GM12878 (cell line): ENCODE data around the gene LYRM4. TPM values are rescaled to one million over a fixed set of nuclear protein-coding genes. Genes with fewer than 3 reads are reported as not detected.

Experiments
- ATAC-seq: fragments of 200-7000 bp; cut with Tn5 transposase; 3 replicates; pipeline ENCODE4 v1.9.1; 2020; ENCODE audit warnings: mild to moderate bottlenecking, moderate library complexity
- BruUV-seq: library from RNA; stranded (reverse); fragments of 400-500 nt; replicated peaks from 2 replicates; lab custom pipeline; 2021; lab: Mats Ljungman, UMichigan
- CTCF ChIA-PET: fragments of 300-600 bp; sonication (Branson Sonifier 250); formaldehyde crosslinking; extraction: SDS; loops from one replicate; lab custom pipeline; 2021; ENCODE audit warnings: inconsistent platforms; lab: Yijun Ruan, JAX
- POLR2A ChIA-PET: fragments of 350-600 bp; formaldehyde crosslinking; extraction: SDS; loops from one replicate; lab custom pipeline; 2021; ENCODE audit warnings: inconsistent platforms; lab: Charles Lee
- RAD21 ChIA-PET: fragments of 300-600 bp; sonication (Branson Sonifier 250); formaldehyde crosslinking; loops from one replicate; lab custom pipeline; 2023; ENCODE audit warnings: antibody characterized with exemption; ENCODE audit not compliant: unreplicated experiment; lab: Charles Lee
- SMC1A ChIA-PET: fragments of 300-600 bp; sonication (Branson Sonifier 250); formaldehyde crosslinking; loops from one replicate; lab custom pipeline; 2023; ENCODE audit not compliant: unreplicated experiment, uncharacterized antibody; lab: Charles Lee
- DNase-seq: peaks from one replicate; pipeline ENCODE4 v3.0.0-alpha.2; 2011; ENCODE audit warnings: low read depth, low spot score
- FAIRE-seq: peaks from 3 replicates; lab custom pipeline; 2011; peaks lifted over from hg19 to GRCh38; lab: Jason Lieb, UNC
- H2AFZ ChIP-seq: 2 replicates; pipeline ENCODE4 v1.6.0; 2011; ENCODE audit warnings: low read depth, low read length, control low read depth; ENCODE audit not compliant: control insufficient read depth
- H3K27ac ChIP-seq: 2 replicates; pipeline ENCODE4 v1.5.1; 2011; ENCODE audit warnings: control low read depth; ENCODE audit not compliant: control insufficient read depth, insufficient read depth
- H3K27me3 ChIP-seq, 2 experiments: replicated peaks in 1 of 2; 2 replicates each; pipeline versions ENCODE4 v1.6.0 to v1.6.1; 2011; ENCODE audit warnings: low read length in 1 of 2; ENCODE audit not compliant: control insufficient read depth in 2 of 2, insufficient read depth in 2 of 2
- H3K36me3 ChIP-seq, 2 experiments: 2 replicates each; pipeline ENCODE4 v1.5.1; 2011; ENCODE audit warnings: low read length in 1 of 2; ENCODE audit not compliant: control insufficient read depth in 2 of 2, insufficient read depth in 2 of 2
- H3K4me1 ChIP-seq: 2 replicates; pipeline ENCODE4 v1.6.1; 2011; ENCODE audit warnings: mild to moderate bottlenecking, low read length, moderate library complexity, mixed read lengths; ENCODE audit not compliant: control insufficient read depth, insufficient read depth
- H3K4me2 ChIP-seq: 2 replicates; pipeline ENCODE4 v1.6.0; 2011; ENCODE audit warnings: control low read depth; ENCODE audit not compliant: control insufficient read depth, insufficient read depth
- H3K4me3 ChIP-seq: fragments of 200-600 bp; sonication (generic); 2 replicates; pipeline ENCODE4 v1.5.1; 2016
- H3K79me2 ChIP-seq: 2 replicates; pipeline ENCODE4 v1.6.0; 2011; ENCODE audit warnings: low read length; ENCODE audit not compliant: control insufficient read depth, insufficient read depth
- H3K9ac ChIP-seq: 2 replicates; pipeline ENCODE4 v1.8.0; 2011; ENCODE audit warnings: low read length, control low read depth, mixed read lengths; ENCODE audit not compliant: control insufficient read depth, insufficient read depth
- H3K9me3 ChIP-seq: replicated peaks from 3 replicates; pipeline ENCODE4 v1.5.1; 2011; ENCODE audit warnings: mild to moderate bottlenecking, low read length; ENCODE audit not compliant: control insufficient read depth, insufficient read depth
- H4K20me1 ChIP-seq: 2 replicates; pipeline ENCODE4 v1.6.0; 2011; ENCODE audit not compliant: control insufficient read depth, insufficient read depth
- BCL11A ChIP-seq: IDR thresholded peaks from 2 replicates; pipeline ENCODE4 v1.6.1; 2011; ENCODE audit warnings: low read depth, low read length
- WGBS: methylation state at CpG from one replicate; pipeline ENCODE4 v1.1.6; 2016; ENCODE audit warnings: low lambda C conversion rate; ENCODE audit not compliant: insufficient replicate concordance, insufficient coverage; ENCODE audit errors: missing lambda C conversion rate; 5-methylcytosine and 5-hydroxymethylcytosine counted together
- in situ Hi-C: fragments of 300-500 bp; cut with MboI; formaldehyde crosslinking; loops from 9 replicates; pipeline ENCODE4 v1.14.3; 2018; ENCODE audit warnings: mixed read lengths
- intact Hi-C: fragments of 100-400 bp; cut with micrococcal nuclease; formaldehyde crosslinking; loops from one replicate; pipeline ENCODE4 v1.14.2; 2022; ENCODE audit not compliant: unreplicated experiment
- polyA plus RNA-seq, 11 experiments: library from polyadenylated mRNA; depleted of rRNA in 4 of 11; unstranded in 6 of 11; stranded (reverse) in 5 of 11; fragments of >200 nt; fragmentation: Nextera tagmentation in 4 of 11; fragmentation: Illumina TruSeq in 1 of 11; extraction: Ambion mirVana in 4 of 11; extraction: Trizol in 1 of 11; gene quantifications; 1 replicate in 1 of 11; 2 replicates in 10 of 11; pipeline versions ENCODE4 v1.2.1 to v1.2.3, GENCODE V29; 2011 to 2016; ENCODE audit warnings: inconsistent platforms in 2 of 11, missing spikeins in 2 of 11, low read depth in 1 of 11
- total RNA-seq, 4 experiments: library from RNA; depleted of rRNA in 3 of 4; stranded (reverse); fragments of >200 nt in 3 of 4; fragmentation: Illumina TruSeq in 1 of 4; extraction: Trizol in 1 of 4; gene quantifications; 2 replicates each; pipeline versions ENCODE4 v1.2.1 to v1.2.3, GENCODE V29; 2013 to 2021
- TF ChIP-seq, protein P1 (sequence below): fragments of 450-650 bp; formaldehyde crosslinking; IDR thresholded peaks from 2 replicates; pipeline ENCODE4 v1.4.0; 2020; ENCODE audit warnings: mild to moderate bottlenecking, moderate library complexity
- TF ChIP-seq, protein P2 (sequence below): IDR thresholded peaks from 2 replicates; pipeline ENCODE4 v1.6.1; 2012; ENCODE audit warnings: low read length, inconsistent platforms

The LYRM4 gene
- total and polyA plus RNA-seq, 10 of the 15 experiments (the other 5 are each of a cell fraction or from before 2014, with no cell fraction given) = 32.7 to 66.8 (median 44.0) TPM

GRCh38 chr6:5266423-5266822, 5.7 kb upstream of the LYRM4 start:
- 0% methylated on average over 2 of the region's 2 CpGs for WGBS
- Histone ChIP-seq H3K4me3 (no peak overlapping the region), H3K4me1 (no peaks in the 10 kb centered on the region), H2AFZ (no peak overlapping the region), H3K79me2 (peaks cover 24% of the 10 kb centered on the region), H3K27ac (0 out of 2 replicates have a peak overlapping the region, but pooled peaks have one; percentile 11), H3K9me3 (no peaks in the 10 kb centered on the region), H4K20me1 (no peaks in the 10 kb centered on the region), H3K36me3 (no peaks in the 10 kb centered on the region; a peak in 2 of 4 replicates), H3K27me3 (no peaks in the 10 kb centered on the region), H3K4me2 (no peak overlapping the region), H3K9ac (no peak overlapping the region)
- ATAC-seq (no peak), FAIRE-seq (no peak), DNase-seq (no peak)
- CTCF ChIA-PET = interaction anchor here (0.9 to 5.5 kb wide), 10 partner anchors 8 to 132 kb away, joined by 3 to 32 read pairs (median 4); no protein-coding TSS in a partner anchor
- RAD21 ChIA-PET = interaction anchor here (0.6 to 2.7 kb wide), 5 partner anchors 12 to 138 kb away, joined by 3 to 16 read pairs (median 5); no protein-coding TSS in a partner anchor
- no TSS peak for BruUV-seq
- POLR2A ChIA-PET = interaction anchor here (0.7 to 1.3 kb wide), 5 partner anchors 9 to 226 kb away, joined by 3 to 9 read pairs (median 5); no protein-coding TSS in a partner anchor
- intact Hi-C loops (no loop called here), in situ Hi-C loops (no loop called here)
- SMC1A ChIA-PET = interaction anchor here (0.9 to 3.2 kb wide), 11 partner anchors 10 to 123 kb away, joined by 3 to 18 read pairs (median 5); no protein-coding TSS in a partner anchor
- TF ChIP-seq, protein P1, sequence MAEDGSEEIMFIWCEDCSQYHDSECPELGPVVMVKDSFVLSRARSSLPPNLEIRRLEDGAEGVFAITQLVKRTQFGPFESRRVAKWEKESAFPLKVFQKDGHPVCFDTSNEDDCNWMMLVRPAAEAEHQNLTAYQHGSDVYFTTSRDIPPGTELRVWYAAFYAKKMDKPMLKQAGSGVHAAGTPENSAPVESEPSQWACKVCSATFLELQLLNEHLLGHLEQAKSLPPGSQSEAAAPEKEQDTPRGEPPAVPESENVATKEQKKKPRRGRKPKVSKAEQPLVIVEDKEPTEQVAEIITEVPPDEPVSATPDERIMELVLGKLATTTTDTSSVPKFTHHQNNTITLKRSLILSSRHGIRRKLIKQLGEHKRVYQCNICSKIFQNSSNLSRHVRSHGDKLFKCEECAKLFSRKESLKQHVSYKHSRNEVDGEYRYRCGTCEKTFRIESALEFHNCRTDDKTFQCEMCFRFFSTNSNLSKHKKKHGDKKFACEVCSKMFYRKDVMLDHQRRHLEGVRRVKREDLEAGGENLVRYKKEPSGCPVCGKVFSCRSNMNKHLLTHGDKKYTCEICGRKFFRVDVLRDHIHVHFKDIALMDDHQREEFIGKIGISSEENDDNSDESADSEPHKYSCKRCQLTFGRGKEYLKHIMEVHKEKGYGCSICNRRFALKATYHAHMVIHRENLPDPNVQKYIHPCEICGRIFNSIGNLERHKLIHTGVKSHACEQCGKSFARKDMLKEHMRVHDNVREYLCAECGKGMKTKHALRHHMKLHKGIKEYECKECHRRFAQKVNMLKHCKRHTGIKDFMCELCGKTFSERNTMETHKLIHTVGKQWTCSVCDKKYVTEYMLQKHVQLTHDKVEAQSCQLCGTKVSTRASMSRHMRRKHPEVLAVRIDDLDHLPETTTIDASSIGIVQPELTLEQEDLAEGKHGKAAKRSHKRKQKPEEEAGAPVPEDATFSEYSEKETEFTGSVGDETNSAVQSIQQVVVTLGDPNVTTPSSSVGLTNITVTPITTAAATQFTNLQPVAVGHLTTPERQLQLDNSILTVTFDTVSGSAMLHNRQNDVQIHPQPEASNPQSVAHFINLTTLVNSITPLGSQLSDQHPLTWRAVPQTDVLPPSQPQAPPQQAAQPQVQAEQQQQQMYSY = no peak
- TF ChIP-seq, protein P2, sequence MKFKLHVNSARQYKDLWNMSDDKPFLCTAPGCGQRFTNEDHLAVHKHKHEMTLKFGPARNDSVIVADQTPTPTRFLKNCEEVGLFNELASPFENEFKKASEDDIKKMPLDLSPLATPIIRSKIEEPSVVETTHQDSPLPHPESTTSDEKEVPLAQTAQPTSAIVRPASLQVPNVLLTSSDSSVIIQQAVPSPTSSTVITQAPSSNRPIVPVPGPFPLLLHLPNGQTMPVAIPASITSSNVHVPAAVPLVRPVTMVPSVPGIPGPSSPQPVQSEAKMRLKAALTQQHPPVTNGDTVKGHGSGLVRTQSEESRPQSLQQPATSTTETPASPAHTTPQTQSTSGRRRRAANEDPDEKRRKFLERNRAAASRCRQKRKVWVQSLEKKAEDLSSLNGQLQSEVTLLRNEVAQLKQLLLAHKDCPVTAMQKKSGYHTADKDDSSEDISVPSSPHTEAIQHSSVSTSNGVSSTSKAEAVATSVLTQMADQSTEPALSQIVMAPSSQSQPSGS = no peak
- no peak for TF ChIP-seq BCL11A
